HEK293 (cell line): ENCODE data around the gene DMD.

Experiments
- CTCF ChIA-PET: fragments of 350-600 bp; formaldehyde crosslinking; extraction: SDS; loops from one replicate; lab custom pipeline; 2021; ENCODE audit warnings: antibody characterized with exemption; lab: Yijun Ruan, JAX
- POLR2A ChIA-PET: fragments of 300-600 bp; formaldehyde crosslinking; extraction: SDS; loops from one replicate; lab custom pipeline; 2020; ENCODE audit warnings: antibody characterized with exemption, inconsistent platforms; lab: Yijun Ruan, JAX
- H3K27ac ChIP-seq: fragments of 200-500 bp; sonication (Bioruptor generic); 2 replicates; pipeline ENCODE4 v1.5.1; 2014; ENCODE audit warnings: low read depth, low read length, control low read depth, inconsistent platforms; ENCODE audit errors: extremely low read depth
- H3K36me3 ChIP-seq, 2 experiments: fragments of 200-500 bp in 1 of 2; sonication (Bioruptor generic) in 1 of 2; 1 replicate in 1 of 2; 2 replicates in 1 of 2; pipeline ENCODE4 v1.5.1; 2014 to 2017; ENCODE audit warnings: inconsistent platforms in 2 of 2, low read length in 2 of 2; ENCODE audit not compliant: control insufficient read depth in 2 of 2, insufficient read depth in 1 of 2
- H3K4me1 ChIP-seq: fragments of 200-500 bp; sonication (Bioruptor generic); 2 replicates; pipeline ENCODE4 v1.5.1; 2014; ENCODE audit warnings: mild to moderate bottlenecking, low read length, inconsistent platforms; ENCODE audit not compliant: control insufficient read depth, insufficient read depth
- H3K4me3 ChIP-seq: 2 replicates; pipeline ENCODE4 v1.5.1; 2011; ENCODE audit warnings: low read depth, mild to moderate bottlenecking, control low read depth, low read length, moderate library complexity
- H3K9me3 ChIP-seq: fragments of 200-500 bp; sonication (Bioruptor generic); 2 replicates; pipeline ENCODE4 v1.5.1; 2014; ENCODE audit warnings: low read depth, low read length, inconsistent platforms; ENCODE audit not compliant: control insufficient read depth, insufficient read depth
- BCL11A ChIP-seq: fragments of 450-650 bp; formaldehyde crosslinking; IDR thresholded peaks from 2 replicates; pipeline ENCODE4 v1.5.1; 2016; ENCODE audit warnings: low read depth, missing biosample characterization, missing genetic modification characterization
- BCL6B ChIP-seq: fragments of 450-650 bp; formaldehyde crosslinking; IDR thresholded peaks from 2 replicates; pipeline ENCODE4 v1.5.1; 2017; ENCODE audit warnings: missing biosample characterization, missing genetic modification characterization
- GFI1B ChIP-seq: fragments of 450-650 bp; formaldehyde crosslinking; IDR thresholded peaks from 2 replicates; pipeline ENCODE4 v1.5.1; 2016; ENCODE audit warnings: missing biosample characterization, missing genetic modification characterization
- GLI2 ChIP-seq: fragments of 450-650 bp; formaldehyde crosslinking; IDR thresholded peaks from 2 replicates; pipeline ENCODE4; 2017; ENCODE audit warnings: missing biosample characterization, missing genetic modification characterization, low read depth, borderline replicate concordance
- IKZF3 ChIP-seq: fragments of 450-650 bp; IDR thresholded peaks from 2 replicates; pipeline ENCODE4 v1.5.0; 2018; ENCODE audit warnings: missing biosample characterization, mild to moderate bottlenecking, missing genetic modification characterization, moderate library complexity
- KLF16 ChIP-seq: fragments of 450-650 bp; formaldehyde crosslinking; IDR thresholded peaks from 2 replicates; pipeline ENCODE4 v1.5.1; 2017; ENCODE audit warnings: missing biosample characterization, missing genetic modification characterization
- OSR2 ChIP-seq: fragments of 450-650 bp; formaldehyde crosslinking; IDR thresholded peaks from 2 replicates; pipeline ENCODE4 v1.5.1; 2016; ENCODE audit warnings: missing biosample characterization, missing genetic modification characterization
- OVOL3 ChIP-seq: fragments of 450-650 bp; formaldehyde crosslinking; IDR thresholded peaks from 2 replicates; pipeline ENCODE4 v1.5.1; 2016; ENCODE audit warnings: missing biosample characterization, missing genetic modification characterization
- PRDM2 ChIP-seq: fragments of 450-650 bp; formaldehyde crosslinking; IDR thresholded peaks from 2 replicates; pipeline ENCODE4 v1.5.1; 2016; ENCODE audit warnings: missing biosample characterization, missing genetic modification characterization, borderline replicate concordance
- ZBTB8A ChIP-seq: fragments of 450-650 bp; formaldehyde crosslinking; IDR thresholded peaks from 2 replicates; pipeline ENCODE4 v1.5.1; 2016; ENCODE audit warnings: missing biosample characterization, missing genetic modification characterization
- ZNF132 ChIP-seq: fragments of 450-650 bp; formaldehyde crosslinking; IDR thresholded peaks from 2 replicates; pipeline ENCODE4 v1.5.1; 2017; ENCODE audit warnings: missing biosample characterization, missing genetic modification characterization, borderline replicate concordance
- ZNF140 ChIP-seq: fragments of 450-650 bp; formaldehyde crosslinking; IDR thresholded peaks from 2 replicates; pipeline ENCODE4 v1.5.1; 2016; ENCODE audit warnings: missing biosample characterization, missing genetic modification characterization
- ZNF214 ChIP-seq: fragments of 450-650 bp; formaldehyde crosslinking; IDR thresholded peaks from 2 replicates; pipeline ENCODE4 v1.5.1; 2017; ENCODE audit warnings: missing biosample characterization, mild to moderate bottlenecking, missing genetic modification characterization, borderline replicate concordance
- ZNF362 ChIP-seq: fragments of 450-650 bp; formaldehyde crosslinking; IDR thresholded peaks from 2 replicates; pipeline ENCODE4 v1.5.1; 2016; ENCODE audit warnings: missing biosample characterization, missing genetic modification characterization
- ZNF514 ChIP-seq: fragments of 450-650 bp; formaldehyde crosslinking; IDR thresholded peaks from 2 replicates; pipeline ENCODE4 v1.5.1; 2016; ENCODE audit warnings: missing biosample characterization, missing genetic modification characterization
- ZNF558 ChIP-seq: fragments of 450-650 bp; formaldehyde crosslinking; IDR thresholded peaks from 2 replicates; pipeline ENCODE4 v1.5.1; 2016; ENCODE audit warnings: missing biosample characterization, missing genetic modification characterization
- ZNF626 ChIP-seq: fragments of 450-650 bp; sonication (Bioruptor Pico); formaldehyde crosslinking; IDR thresholded peaks from 2 replicates; pipeline ENCODE4 v1.5.1; 2018; ENCODE audit warnings: missing biosample characterization, missing genetic modification characterization, inconsistent platforms
- ZNF645 ChIP-seq: fragments of 450-650 bp; formaldehyde crosslinking; IDR thresholded peaks from 2 replicates; pipeline ENCODE4; 2016; ENCODE audit warnings: missing biosample characterization, missing genetic modification characterization
- ZNF701 ChIP-seq: fragments of 450-650 bp; formaldehyde crosslinking; IDR thresholded peaks from 2 replicates; pipeline ENCODE4 v1.5.1; 2016; ENCODE audit warnings: missing biosample characterization, missing genetic modification characterization
- ZNF768 ChIP-seq: fragments of 450-650 bp; formaldehyde crosslinking; IDR thresholded peaks from 2 replicates; pipeline ENCODE4 v1.5.1; 2018; ENCODE audit warnings: missing biosample characterization, mild to moderate bottlenecking, missing genetic modification characterization
- ZSCAN16 ChIP-seq: fragments of 450-650 bp; formaldehyde crosslinking; IDR thresholded peaks from 2 replicates; pipeline ENCODE4 v1.5.1; 2016; ENCODE audit warnings: missing biosample characterization, missing genetic modification characterization
- TF ChIP-seq, protein P1 (sequence below): fragments of 450-650 bp; formaldehyde crosslinking; IDR thresholded peaks from 2 replicates; pipeline ENCODE4 v1.5.1; 2016; ENCODE audit warnings: missing biosample characterization, missing genetic modification characterization

The DMD gene

GRCh38 chrX:32185160-32185559, 1026.2 kb downstream of the DMD start:
- H3K27ac ChIP-seq: no peak overlapping the region
- no peaks in the 10 kb centered on the region for H3K36me3 ChIP-seq
- no peak overlapping the region for H3K4me3 ChIP-seq
- H3K4me1 ChIP-seq: no peaks in the 10 kb centered on the region
- TF ChIP-seq OVOL3: no peak
- no peak for TF ChIP-seq ZBTB8A (tag by site-specific recombination)
- TF ChIP-seq GFI1B (tag by site-specific recombination): no peak
- TF ChIP-seq ZNF362 (tag by site-specific recombination): no peak
- CTCF ChIA-PET: interaction anchor here (0.6 kb wide), 1 partner anchor 94 kb away, joined by 4 read pairs; no protein-coding TSS in a partner anchor
- no peaks in the 10 kb centered on the region for H3K9me3 ChIP-seq
- POLR2A ChIA-PET: no interaction called here

DNA sequence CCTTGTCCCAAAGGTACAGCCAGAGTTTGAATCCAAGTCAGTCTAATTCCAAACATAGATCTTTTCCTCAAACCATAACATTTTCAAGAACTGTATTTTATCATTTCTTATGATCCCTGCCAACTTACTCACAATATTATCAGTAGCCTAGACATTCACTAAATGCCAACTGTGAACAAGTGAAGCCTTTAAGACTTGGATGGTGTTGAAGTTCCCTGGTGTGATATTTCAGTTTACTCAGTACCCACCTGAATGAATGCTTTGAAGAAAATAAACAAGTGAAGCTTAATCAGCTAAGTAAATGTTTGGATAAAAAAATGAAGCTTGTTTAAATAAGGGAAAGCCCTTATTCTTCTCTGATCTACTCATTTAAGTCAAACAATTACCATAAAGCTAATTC, 1028.3 kb downstream of the DMD start:
- POLR2A ChIA-PET: no interaction called here
- Histone ChIP-seq H3K4me1 (no peaks in the 10 kb centered on the region), H3K27ac (no peak overlapping the region), H3K4me3 (no peak overlapping the region), H3K36me3 (no peaks in the 10 kb centered on the region), H3K9me3 (no peaks in the 10 kb centered on the region)
- CTCF ChIA-PET: no interaction called here
- TF ChIP-seq ZNF626 (tag by site-specific recombination): no peak
- no peak for TF ChIP-seq ZNF701 (tag by site-specific recombination)
- no peak for TF ChIP-seq ZNF362 (tag by site-specific recombination)
- no peak for TF ChIP-seq ZNF140
- TF ChIP-seq ZNF645 (tag by site-specific recombination): no peak
- TF ChIP-seq ZSCAN16 (tag by site-specific recombination): no peak
- no peak for TF ChIP-seq ZNF214 (tag by site-specific recombination)
- TF ChIP-seq ZNF558 (tag by site-specific recombination): no peak
- TF ChIP-seq IKZF3: no peak
- no peak for TF ChIP-seq ZNF132
- no peak for TF ChIP-seq ZNF514
- TF ChIP-seq PRDM2 (tag by site-specific recombination): no peak
- no peak for TF ChIP-seq KLF16
- TF ChIP-seq BCL6B (tag by site-specific recombination): no peak
- TF ChIP-seq ZNF768 (tag by site-specific recombination): no peak
- TF ChIP-seq GLI2 (tag by site-specific recombination): no peak
- TF ChIP-seq, protein P1, sequence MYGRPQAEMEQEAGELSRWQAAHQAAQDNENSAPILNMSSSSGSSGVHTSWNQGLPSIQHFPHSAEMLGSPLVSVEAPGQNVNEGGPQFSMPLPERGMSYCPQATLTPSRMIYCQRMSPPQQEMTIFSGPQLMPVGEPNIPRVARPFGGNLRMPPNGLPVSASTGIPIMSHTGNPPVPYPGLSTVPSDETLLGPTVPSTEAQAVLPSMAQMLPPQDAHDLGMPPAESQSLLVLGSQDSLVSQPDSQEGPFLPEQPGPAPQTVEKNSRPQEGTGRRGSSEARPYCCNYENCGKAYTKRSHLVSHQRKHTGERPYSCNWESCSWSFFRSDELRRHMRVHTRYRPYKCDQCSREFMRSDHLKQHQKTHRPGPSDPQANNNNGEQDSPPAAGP (tag by site-specific recombination): no peak
- no peak for TF ChIP-seq BCL11A
- TF ChIP-seq OSR2 (tag by site-specific recombination): no peak
